GM12873 (cell line): Measurements from ENCODE around the gene PNPLA2.
A peak's percentile ranks its signal among the peaks of the same experiment; 100 is the strongest.

Source experiments
- CTCF ChIP-seq: IDR thresholded peaks from 2 replicates; pipeline ENCODE4 v1.5.1; 2012; ENCODE audit warnings: low read depth, mild to moderate bottlenecking, moderate library complexity, low read length, control low read depth; ENCODE audit not compliant: insufficient read depth; ENCODE audit errors: missing control alignments

PNPLA2 gene

GRCh38 chr11:803770-804598 is 14.7 kb upstream of the PNPLA2 start:
- TF ChIP-seq CTCF = no peak

- TF ChIP-seq CTCF = no peak
These were observed 14.1 kb upstream of the PNPLA2 start for GRCh38 chr11:804599-804964.

- TF ChIP-seq CTCF = peak; percentile 37
These were observed 10.1 kb upstream of the PNPLA2 start for GRCh38 chr11:808427-809286.

GRCh38 chr11:809287-810039 is 9.3 kb upstream of the PNPLA2 start, which contains the start of gene RPLP2:
Gene RPLP2, plus strand, starts transcription at chr11:809967. Its CDS starts 268 bp downstream, at chr11:810235.
- TF ChIP-seq CTCF = no peak

GRCh38 chr11:810040-810567 is 8.6 kb upstream of the PNPLA2 start:
- peak; percentile 4 for TF ChIP-seq CTCF

GRCh38 chr11:811446-812245 is 7.1 kb upstream of the PNPLA2 start:
- TF ChIP-seq CTCF = peak; percentile 8
